ENCODE results near the gene MYLK3.
"Not testable (repeated sequence)": the region's sequence is repeated elsewhere in the genome, so short reads cannot be mapped to it uniquely, and the experiment has no call there.

MYLK3 gene

GRCh38 chr16:46747777-46748651 is at the start of gene MYLK3:
TSS of gene MYLK3 (minus strand) at chr16:46748344. CDS start at chr16:46748193, 151 bp downstream.
- no peak for DNase-seq (ENCODE audit: low read depth in 2 of 2)

GRCh38 chr16:46797501-46797900 is 49.4 kb upstream of the MYLK3 start:
- DNase-seq (ENCODE audit: low read depth in 2 of 2): no peak

- DNase-seq (ENCODE audit: low read depth in 2 of 2): no peak
These were observed 48.7 kb upstream of the MYLK3 start for GRCh38 chr16:46796764-46797269.

- DNase-seq (ENCODE audit: low read depth in 2 of 2): no peak
These were observed 45.7 kb upstream of the MYLK3 start for GRCh38 chr16:46793841-46794240.

- DNase-seq (ENCODE audit: low read depth in 2 of 2): no peak
These were observed 42.6 kb upstream of the MYLK3 start for GRCh38 chr16:46790599-46791270.

- peak; percentile 27 to 28 for DNase-seq (ENCODE audit: low read depth in 2 of 2)
These were observed 41.6 kb upstream of the MYLK3 start for GRCh38 chr16:46789499-46790414.

GRCh38 chr16:46788891-46789474 is 40.8 kb upstream of the MYLK3 start:
- no peak for DNase-seq (ENCODE audit: low read depth in 2 of 2)

GRCh38 chr16:46787909-46788308 is 39.8 kb upstream of the MYLK3 start:
- no peak for DNase-seq (ENCODE audit: low read depth in 2 of 2)

GRCh38 chr16:46785076-46785845 is 37.1 kb upstream of the MYLK3 start:
- DNase-seq (ENCODE audit: low read depth in 2 of 2): no peak

- DNase-seq (ENCODE audit: low read depth in 2 of 2): not testable (repeated sequence)
These were observed 36.4 kb upstream of the MYLK3 start for GRCh38 chr16:46784569-46784968.

GRCh38 chr16:46783800-46784199 is 35.7 kb upstream of the MYLK3 start:
- DNase-seq (ENCODE audit: low read depth in 2 of 2): no peak

GRCh38 chr16:46782320-46782719 is 34.2 kb upstream of the MYLK3 start:
- no peak for DNase-seq (ENCODE audit: low read depth in 2 of 2)

GRCh38 chr16:46777804-46778203 is 29.7 kb upstream of the MYLK3 start:
- no peak for DNase-seq (ENCODE audit: low read depth in 2 of 2)

GRCh38 chr16:46775214-46775613 is 27.1 kb upstream of the MYLK3 start:
- DNase-seq (ENCODE audit: low read depth in 2 of 2): no peak

GRCh38 chr16:46774743-46775177 is 26.6 kb upstream of the MYLK3 start:
- no peak for DNase-seq (ENCODE audit: low read depth in 2 of 2)

- no peak for DNase-seq (ENCODE audit: low read depth in 2 of 2)
These were observed 24.3 kb upstream of the MYLK3 start for GRCh38 chr16:46772463-46772862.

GRCh38 chr16:46768809-46769208 is 20.7 kb upstream of the MYLK3 start:
- no peak for DNase-seq (ENCODE audit: low read depth in 2 of 2)

GRCh38 chr16:46765050-46765449 is 16.9 kb upstream of the MYLK3 start:
- DNase-seq (ENCODE audit: low read depth in 2 of 2): no peak

- no peak for DNase-seq (ENCODE audit: low read depth in 2 of 2)
These were observed 15.0 kb upstream of the MYLK3 start for GRCh38 chr16:46763147-46763546.

GRCh38 chr16:46762583-46762982 is 14.4 kb upstream of the MYLK3 start:
- no peak for DNase-seq (ENCODE audit: low read depth in 2 of 2)

GRCh38 chr16:46759309-46759708 is 11.2 kb upstream of the MYLK3 start:
- no peak for DNase-seq (ENCODE audit: low read depth in 2 of 2)
